Neural progenitor cell (in vitro differentiated cells): ENCODE measurements around the gene EIF5A2. TPM values are rescaled to one million over a fixed set of nuclear protein-coding genes. Genes with fewer than 3 reads are reported as not detected.

Source experiments
- DNase-seq: peaks from one replicate; pipeline ENCODE4 v3.0.0-alpha.2; 2016; ENCODE audit warnings: low spot score
- H2AFZ ChIP-seq: fragments of 200-600 bp; sonication (generic); replicated peaks from 2 replicates; pipeline ENCODE4 v1.6.1; 2016; ENCODE audit warnings: antibody characterized with exemption
- H3F3A ChIP-seq: fragments of 200-600 bp; sonication (generic); 2 replicates; pipeline ENCODE4 v1.6.1; 2016; ENCODE audit warnings: antibody characterized with exemption, low read depth
- H3K27ac ChIP-seq: fragments of 200-600 bp; sonication (generic); 2 replicates; pipeline ENCODE4 v1.5.1; 2016; ENCODE audit warnings: mild to moderate bottlenecking
- H3K27me3 ChIP-seq: fragments of 200-600 bp; sonication (generic); 2 replicates; pipeline ENCODE4 v1.6.1; 2016; ENCODE audit warnings: mild to moderate bottlenecking, moderate library complexity
- H3K36me3 ChIP-seq: fragments of 200-600 bp; sonication (generic); 2 replicates; pipeline ENCODE4 v1.5.1; 2016
- H3K4me1 ChIP-seq: fragments of 200-600 bp; sonication (generic); 2 replicates; pipeline ENCODE4 v1.6.1; 2016; ENCODE audit warnings: mixed run types
- H3K4me2 ChIP-seq: fragments of 200-600 bp; sonication (generic); 2 replicates; pipeline ENCODE4 v1.6.1; 2016
- H3K4me3 ChIP-seq: fragments of 200-600 bp; sonication (generic); 2 replicates; pipeline ENCODE4 v1.5.1; 2016
- H3K79me2 ChIP-seq: fragments of 200-600 bp; sonication (generic); 2 replicates; pipeline ENCODE4 v1.6.1; 2016; ENCODE audit warnings: low read depth
- H3K9ac ChIP-seq: fragments of 200-600 bp; sonication (generic); 2 replicates; pipeline ENCODE4 v1.6.1; 2016
- H3K9me3 ChIP-seq: fragments of 200-600 bp; sonication (generic); 2 replicates; pipeline ENCODE4 v1.5.1; 2016; ENCODE audit warnings: low read depth
- H4K20me1 ChIP-seq: fragments of 200-600 bp; sonication (generic); 2 replicates; pipeline ENCODE4 v1.6.1; 2016; ENCODE audit warnings: low read depth
- H3K27ac Mint-ChIP-seq: 3 replicates; pipeline ENCODE4 v1.8.0; 2021; ENCODE audit warnings: mixed read lengths
- H3K27me3 Mint-ChIP-seq: 2 replicates; pipeline ENCODE4 v1.8.0; 2022; ENCODE audit warnings: low read depth, mild to moderate bottlenecking, inconsistent platforms, moderate library complexity, mixed read lengths; ENCODE audit not compliant: insufficient read depth
- H3K36me3 Mint-ChIP-seq: 3 replicates; pipeline ENCODE4 v1.8.0; 2021; ENCODE audit warnings: mixed read lengths
- H3K4me1 Mint-ChIP-seq: 3 replicates; pipeline ENCODE4 v1.8.0; 2021; ENCODE audit warnings: mixed read lengths
- H3K4me3 Mint-ChIP-seq: 3 replicates; pipeline ENCODE4 v1.8.0; 2021; ENCODE audit warnings: mild to moderate bottlenecking, moderate library complexity, mixed read lengths
- H3K9me3 Mint-ChIP-seq: 3 replicates; pipeline ENCODE4 v1.8.0; 2020; ENCODE audit warnings: mixed read lengths
- CTCF ChIP-seq: fragments of 200-600 bp; sonication (generic); IDR thresholded peaks from 2 replicates; pipeline ENCODE4 v1.5.1; 2017; ENCODE audit warnings: antibody characterized with exemption, mild to moderate bottlenecking
- EZH2 ChIP-seq: fragments of 200-600 bp; sonication (generic); IDR thresholded peaks from 2 replicates; pipeline ENCODE4 v1.6.1; 2017; ENCODE audit warnings: antibody characterized with exemption, mild to moderate bottlenecking, moderate library complexity
- EZH2phosphoT487 ChIP-seq: fragments of 200-600 bp; sonication (generic); IDR thresholded peaks from 2 replicates; pipeline ENCODE4 v1.6.1; 2017; ENCODE audit warnings: antibody characterized with exemption
- total RNA-seq: library from RNA; depleted of rRNA; stranded (reverse); fragments of >200 nt; gene quantifications from 2 replicates; pipeline ENCODE4 v1.2.3, GENCODE V29; 2015; ENCODE audit warnings: low replicate concordance

The EIF5A2 gene
- total RNA-seq, 1 donor from 2014 or later: 6.6 TPM

- Histone ChIP-seq H3K27ac (peak overlapping the region; percentile 33), H3K4me2 (no peak overlapping the region), H4K20me1 (peaks cover 24% of the 10 kb centered on the region), H3K4me1 (peaks cover 25% of the 10 kb centered on the region), H3K36me3 (peaks cover 26% of the 10 kb centered on the region), H3K27me3 (no peaks in the 10 kb centered on the region), H2AFZ (no peak overlapping the region), H3K9me3 (no peaks in the 10 kb centered on the region), H3K79me2 (peaks cover 31% of the 10 kb centered on the region), H3K9ac (no peak overlapping the region), H3K4me3 (no peak overlapping the region), H3F3A (peaks cover 61% of the 10 kb centered on the region)
- Mint-ChIP-seq H3K4me3 (no peak overlapping the region), H3K9me3 (no peaks in the 10 kb centered on the region), H3K27me3 (peaks cover 2% of the 10 kb centered on the region), H3K27ac (no peak overlapping the region), H3K4me1 (peaks cover 16% of the 10 kb centered on the region), H3K36me3 (peaks cover 17% of the 10 kb centered on the region)
- TF ChIP-seq EZH2phosphoT487: no peak
- no peak for TF ChIP-seq EZH2
- TF ChIP-seq CTCF: no peak
- DNase-seq: no peak
Measured at GRCh38 chr3:170865209-170866094, 43.0 kb downstream of the EIF5A2 start.

GRCh38 chr3:170864525-170865208 is 43.8 kb downstream of the EIF5A2 start:
- H3K4me3 Mint-ChIP-seq: no peak overlapping the region
- Histone ChIP-seq H3K4me1 (peaks cover 25% of the 10 kb centered on the region), H3K27ac (no peak overlapping the region), H3F3A (peaks cover 53% of the 10 kb centered on the region), H2AFZ (no peak overlapping the region), H3K79me2 (peaks cover 28% of the 10 kb centered on the region), H3K36me3 (peaks cover 26% of the 10 kb centered on the region), H3K9ac (no peak overlapping the region), H3K4me3 (no peak overlapping the region), H4K20me1 (peaks cover 24% of the 10 kb centered on the region), H3K4me2 (no peak overlapping the region), H3K27me3 (no peaks in the 10 kb centered on the region), H3K9me3 (no peaks in the 10 kb centered on the region)
- peaks cover 11% of the 10 kb centered on the region for H3K4me1 Mint-ChIP-seq
- H3K36me3 Mint-ChIP-seq: peaks cover 17% of the 10 kb centered on the region
- H3K27me3 Mint-ChIP-seq: peaks cover 2% of the 10 kb centered on the region
- H3K27ac Mint-ChIP-seq: no peak overlapping the region
- no peaks in the 10 kb centered on the region for H3K9me3 Mint-ChIP-seq
- no peak for DNase-seq
- TF ChIP-seq EZH2phosphoT487: no peak
- no peak for TF ChIP-seq EZH2
- no peak for TF ChIP-seq CTCF

GRCh38 chr3:170863816-170864215 is 44.6 kb downstream of the EIF5A2 start:
- peaks cover 9% of the 10 kb centered on the region for H3K4me1 Mint-ChIP-seq
- no peak for DNase-seq
- Histone ChIP-seq H3K4me2 (no peak overlapping the region), H2AFZ (no peak overlapping the region), H3K4me1 (peaks cover 18% of the 10 kb centered on the region), H3K36me3 (peaks cover 26% of the 10 kb centered on the region), H3K9ac (no peak overlapping the region), H3K9me3 (no peaks in the 10 kb centered on the region), H3K27ac (no peak overlapping the region), H3K79me2 (peaks cover 19% of the 10 kb centered on the region), H3K27me3 (no peaks in the 10 kb centered on the region), H3K4me3 (no peak overlapping the region), H3F3A (peaks cover 47% of the 10 kb centered on the region), H4K20me1 (peaks cover 23% of the 10 kb centered on the region)
- H3K4me3 Mint-ChIP-seq: no peak overlapping the region
- H3K27ac Mint-ChIP-seq: no peak overlapping the region
- H3K27me3 Mint-ChIP-seq: peaks cover 2% of the 10 kb centered on the region
- H3K9me3 Mint-ChIP-seq: no peaks in the 10 kb centered on the region
- peaks cover 16% of the 10 kb centered on the region for H3K36me3 Mint-ChIP-seq
- no peak for TF ChIP-seq EZH2phosphoT487
- TF ChIP-seq EZH2: no peak
- no peak for TF ChIP-seq CTCF
